Ectodermal cell (in vitro differentiated cells): Measurements from ENCODE around the gene PRMT7.

ENCODE experiments used
- H3K27ac ChIP-seq: 2 replicates; pipeline ENCODE4 v1.7.0; 2013; ENCODE audit warnings: mild to moderate bottlenecking, low read depth, low read length; ENCODE audit not compliant: insufficient read depth, poor library complexity, severe bottlenecking
- H3K27me3 ChIP-seq: 2 replicates; pipeline ENCODE4 v1.7.0; 2013; ENCODE audit warnings: mild to moderate bottlenecking, low read length; ENCODE audit not compliant: insufficient read depth, control insufficient read depth, poor library complexity, severe bottlenecking
- H3K36me3 ChIP-seq: one replicate; pipeline ENCODE4 v1.7.0; 2013; ENCODE audit warnings: low read length; ENCODE audit not compliant: control insufficient read depth, insufficient read depth
- H3K4me1 ChIP-seq: one replicate; pipeline ENCODE4 v1.7.0; 2013; ENCODE audit warnings: low read length; ENCODE audit not compliant: control insufficient read depth, insufficient read depth
- H3K4me3 ChIP-seq: 2 replicates; pipeline ENCODE4 v1.7.0; 2013; ENCODE audit warnings: low read depth, low read length, control low read depth; ENCODE audit not compliant: insufficient read depth
- H3K9me3 ChIP-seq: 2 replicates; pipeline ENCODE4 v1.7.0; 2013; ENCODE audit warnings: mild to moderate bottlenecking, low read length, moderate library complexity; ENCODE audit not compliant: control insufficient read depth
- WGBS, 2 experiments: methylation state at CpG; one replicate each; pipeline ENCODE4 v1.1.7; 2013; ENCODE audit warnings: missing lambda C conversion rate in 2 of 2; 5-methylcytosine and 5-hydroxymethylcytosine counted together

PRMT7 gene

DNA sequence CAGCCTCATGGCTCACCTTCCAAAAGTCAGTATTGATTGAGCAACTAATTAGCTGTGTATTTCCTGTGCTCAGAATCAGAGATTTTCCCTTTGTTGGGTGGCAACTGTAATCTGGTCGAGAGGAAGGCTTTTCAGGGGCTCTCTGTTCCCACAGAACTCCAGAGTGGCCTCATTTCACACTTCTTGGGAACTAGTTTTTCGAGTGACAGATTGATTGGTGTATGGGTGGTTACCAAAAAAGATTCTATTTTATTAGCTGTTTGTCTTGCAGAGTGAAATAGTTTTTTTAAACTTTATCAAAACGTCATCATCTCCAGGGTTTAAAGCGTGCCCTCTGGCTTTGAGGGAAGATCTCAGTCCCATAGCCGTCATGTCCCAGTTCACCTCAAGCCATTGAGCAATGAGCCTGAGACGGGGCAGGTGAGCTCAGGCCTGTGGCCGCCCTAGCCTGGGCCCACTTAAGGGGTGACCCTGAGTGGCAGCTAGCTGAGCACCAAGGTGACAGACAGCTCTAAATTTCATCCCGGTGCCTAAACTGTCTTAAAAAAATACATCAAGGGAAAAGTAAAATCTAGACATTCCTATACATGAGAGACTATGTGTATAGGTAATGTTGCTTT lies 84.5 kb downstream of the PRMT7 start:
- H3K9me3 ChIP-seq, result no peaks in the 10 kb centered on the region
- H3K4me1 ChIP-seq, result peaks cover 16% of the 10 kb centered on the region
- no peak overlapping the region for H3K4me3 ChIP-seq
- H3K36me3 ChIP-seq, result no peaks in the 10 kb centered on the region
- H3K27ac ChIP-seq, result no peak overlapping the region
- no peaks in the 10 kb centered on the region for H3K27me3 ChIP-seq
- WGBS, 2 experiments, result 92% methylated on average over 7 to 8 of the region's 8 CpGs

GRCh38 chr16:68395815-68396214 lies 85.0 kb downstream of the PRMT7 start:
- H3K4me1 ChIP-seq, result peaks cover 16% of the 10 kb centered on the region
- no peak overlapping the region for H3K27ac ChIP-seq
- no peaks in the 10 kb centered on the region for H3K27me3 ChIP-seq
- 82 to 84% methylated on average over 4 of the region's 4 CpGs for WGBS, 2 experiments
- H3K36me3 ChIP-seq, result no peaks in the 10 kb centered on the region
- H3K4me3 ChIP-seq, result no peak overlapping the region
- H3K9me3 ChIP-seq, result no peaks in the 10 kb centered on the region

DNA sequence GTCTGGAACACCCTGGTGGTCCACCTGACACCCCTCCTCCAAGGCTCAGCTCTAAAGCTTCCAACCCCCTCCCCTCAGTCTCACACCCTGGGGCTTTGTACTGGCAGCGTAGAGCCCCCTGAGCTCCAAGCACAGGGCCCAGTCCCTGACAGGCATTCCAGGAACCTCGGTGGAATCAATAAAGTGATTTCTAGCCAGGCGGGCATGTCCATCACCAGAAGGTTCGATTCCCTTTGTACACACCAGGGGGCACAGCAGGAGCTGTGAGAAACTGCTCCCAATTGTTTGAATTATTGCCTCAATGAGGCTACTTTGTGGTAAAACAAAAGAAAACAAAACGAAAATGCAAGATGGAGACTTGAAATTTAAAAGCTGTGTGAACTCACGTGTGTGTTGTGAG lies 85.7 kb downstream of the PRMT7 start:
- no peaks in the 10 kb centered on the region for H3K27me3 ChIP-seq
- no peaks in the 10 kb centered on the region for H3K9me3 ChIP-seq
- H3K4me1 ChIP-seq, result peaks cover 16% of the 10 kb centered on the region
- H3K27ac ChIP-seq, result no peak overlapping the region
- no peak overlapping the region for H3K4me3 ChIP-seq
- WGBS, 2 experiments, result 45 to 59% methylated on average over 6 of the region's 6 CpGs
- H3K36me3 ChIP-seq, result no peaks in the 10 kb centered on the region

DNA sequence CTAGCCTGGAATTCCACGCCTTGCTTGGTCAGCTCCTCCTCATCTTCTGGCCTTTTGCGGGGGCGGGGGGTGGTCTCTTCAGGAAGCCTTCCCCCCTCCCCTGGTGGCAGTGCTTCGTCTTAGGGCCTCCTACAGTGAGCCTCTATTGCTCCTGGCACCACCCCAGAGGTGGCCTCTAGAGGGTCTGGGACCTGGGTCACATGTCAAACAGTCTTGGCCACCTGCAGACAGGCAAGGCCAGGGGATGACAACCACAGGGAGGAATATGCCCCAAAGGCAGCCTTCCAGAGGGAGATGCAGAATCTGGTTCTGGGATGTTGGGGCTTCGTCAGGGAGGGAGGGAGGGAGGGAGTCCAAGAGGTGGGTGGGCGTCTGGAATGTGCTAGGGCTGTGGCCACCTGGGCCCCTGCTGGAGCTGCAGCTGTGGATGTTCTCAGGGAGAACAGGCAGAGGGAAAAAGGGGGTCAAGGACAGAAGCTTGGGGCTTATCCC lies 86.9 kb downstream of the PRMT7 start:
- H3K4me3 ChIP-seq, result no peak overlapping the region
- H3K36me3 ChIP-seq, result no peaks in the 10 kb centered on the region
- H3K9me3 ChIP-seq, result no peaks in the 10 kb centered on the region
- no peak overlapping the region for H3K27ac ChIP-seq
- peaks cover 16% of the 10 kb centered on the region for H3K4me1 ChIP-seq
- WGBS, 2 experiments, result 76 to 78% methylated on average over 6 of the region's 6 CpGs
- no peaks in the 10 kb centered on the region for H3K27me3 ChIP-seq

DNA sequence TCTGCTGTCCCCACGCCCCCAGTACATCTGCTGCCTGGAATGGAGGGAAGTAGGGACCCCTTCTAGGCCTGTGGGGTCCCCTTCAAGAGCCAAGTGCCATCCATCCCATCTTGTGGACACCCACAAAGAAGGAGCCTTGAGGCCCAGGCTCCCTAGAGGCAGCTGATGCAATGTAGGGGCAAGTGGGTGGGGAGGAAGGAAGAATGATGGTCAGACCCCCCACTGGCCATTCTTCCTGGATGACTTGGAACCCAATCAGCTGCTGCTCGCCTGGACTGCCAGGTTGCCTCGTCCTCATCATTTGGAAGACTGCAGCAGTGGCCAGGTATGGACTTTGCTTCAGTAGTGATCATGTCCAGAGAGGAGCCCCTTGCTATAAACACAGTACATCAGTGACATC lies 88.6 kb downstream of the PRMT7 start:
- Histone ChIP-seq H3K4me3 (no peak overlapping the region), H3K27ac (no peak overlapping the region), H3K9me3 (no peaks in the 10 kb centered on the region), H3K4me1 (peaks cover 21% of the 10 kb centered on the region), H3K36me3 (no peaks in the 10 kb centered on the region), H3K27me3 (no peaks in the 10 kb centered on the region)
- WGBS, 2 experiments, result 93 to 97% methylated on average over 3 of the region's 3 CpGs

DNA sequence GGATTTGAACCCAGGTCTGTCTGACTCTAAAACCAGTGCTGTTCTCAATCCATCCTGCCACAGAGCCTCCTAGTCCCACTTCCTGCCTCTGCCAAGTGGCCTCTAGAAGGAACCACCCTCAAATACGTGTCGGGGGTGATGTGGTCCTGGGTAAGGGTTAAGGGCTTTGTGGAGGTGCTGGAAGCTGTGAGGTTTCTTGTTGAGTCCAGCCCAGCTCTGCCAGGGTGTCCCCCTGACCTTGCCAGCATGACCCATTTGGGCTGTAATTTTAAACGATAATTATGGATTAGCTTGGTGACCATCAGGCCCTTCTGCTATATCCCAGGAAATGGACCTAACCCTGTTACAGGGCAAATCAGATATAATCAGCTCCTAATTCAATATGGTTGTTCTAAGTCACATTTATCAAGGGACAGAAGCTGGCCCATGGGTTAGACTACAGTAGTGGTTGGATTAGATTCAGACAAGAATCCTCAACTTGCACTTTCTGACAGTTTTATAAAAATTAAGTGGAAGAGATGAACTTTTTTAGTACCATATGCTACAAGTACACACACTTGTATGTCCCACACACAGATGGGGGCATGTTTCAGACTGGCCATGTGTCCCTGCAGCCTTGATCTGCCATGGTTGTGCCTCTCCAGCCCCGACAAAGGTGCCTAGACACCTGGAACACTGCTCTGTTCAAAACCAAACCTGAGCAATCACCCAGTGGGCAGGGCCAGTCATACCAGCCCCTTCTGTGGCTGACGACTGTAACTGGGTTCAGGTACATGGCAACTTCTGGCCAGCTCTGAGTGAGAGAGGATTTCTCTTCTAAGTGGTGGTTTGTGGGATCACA lies 89.5 kb downstream of the PRMT7 start:
- H3K4me3 ChIP-seq, result no peak overlapping the region
- WGBS, 2 experiments, result 91 to 95% methylated on average over 5 of the region's 5 CpGs
- H3K36me3 ChIP-seq, result no peaks in the 10 kb centered on the region
- no peaks in the 10 kb centered on the region for H3K27me3 ChIP-seq
- peaks cover 21% of the 10 kb centered on the region for H3K4me1 ChIP-seq
- H3K9me3 ChIP-seq, result no peaks in the 10 kb centered on the region
- no peak overlapping the region for H3K27ac ChIP-seq

GRCh38 chr16:68400924-68401460 lies 90.2 kb downstream of the PRMT7 start:
- Histone ChIP-seq H3K27ac (no peak overlapping the region), H3K9me3 (no peaks in the 10 kb centered on the region), H3K4me1 (peaks cover 18% of the 10 kb centered on the region), H3K36me3 (no peaks in the 10 kb centered on the region), H3K4me3 (no peak overlapping the region), H3K27me3 (no peaks in the 10 kb centered on the region)
- WGBS, 2 experiments, result 74 to 75% methylated on average over 5 of the region's 5 CpGs

- WGBS, 2 experiments, result 88 to 90% methylated on average over 13 of the region's 13 CpGs
- no peaks in the 10 kb centered on the region for H3K9me3 ChIP-seq
- no peaks in the 10 kb centered on the region for H3K36me3 ChIP-seq
- peaks cover 23% of the 10 kb centered on the region for H3K4me1 ChIP-seq
- H3K27ac ChIP-seq, result no peak overlapping the region
- no peak overlapping the region for H3K4me3 ChIP-seq
- H3K27me3 ChIP-seq, result no peaks in the 10 kb centered on the region
Observed at GRCh38 chr16:68401871-68402747, 91.3 kb downstream of the PRMT7 start.

- H3K27ac ChIP-seq, result no peak overlapping the region
- no peaks in the 10 kb centered on the region for H3K27me3 ChIP-seq
- WGBS, 2 experiments, result 84 to 90% methylated on average over 3 of the region's 3 CpGs
- no peaks in the 10 kb centered on the region for H3K9me3 ChIP-seq
- H3K36me3 ChIP-seq, result no peaks in the 10 kb centered on the region
- peaks cover 19% of the 10 kb centered on the region for H3K4me1 ChIP-seq
- no peak overlapping the region for H3K4me3 ChIP-seq
Observed at GRCh38 chr16:68402748-68403040, 91.9 kb downstream of the PRMT7 start.

DNA sequence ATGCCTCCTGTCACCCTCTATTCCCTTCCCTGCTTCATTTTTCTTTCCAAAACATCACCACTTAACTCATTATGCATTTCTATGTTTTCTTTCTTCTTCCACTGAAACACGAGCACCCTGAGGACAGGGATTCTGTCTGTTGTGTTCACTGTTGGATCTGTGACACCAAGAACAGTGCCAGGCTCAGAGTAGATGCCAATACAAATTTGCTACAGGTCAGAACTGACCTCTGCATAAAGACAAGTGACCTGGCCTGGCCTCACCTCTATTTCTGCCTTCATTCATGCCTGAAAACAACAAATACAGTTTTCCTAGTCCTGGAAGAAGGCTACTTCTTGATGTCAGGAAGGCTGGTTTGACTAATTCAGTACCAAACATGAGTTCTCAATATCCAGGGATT lies 92.4 kb downstream of the PRMT7 start:
- no peaks in the 10 kb centered on the region for H3K36me3 ChIP-seq
- no peaks in the 10 kb centered on the region for H3K27me3 ChIP-seq
- peaks cover 16% of the 10 kb centered on the region for H3K4me1 ChIP-seq
- H3K27ac ChIP-seq, result no peak overlapping the region
- 79 to 91% methylated on average over 1 of the region's 1 CpG for WGBS, 2 experiments
- no peak overlapping the region for H3K4me3 ChIP-seq
- no peaks in the 10 kb centered on the region for H3K9me3 ChIP-seq
